HepG2 (cell line): ENCODE results near the gene CDC42EP4. TPM values are rescaled to one million over a fixed set of nuclear protein-coding genes. Genes with fewer than 3 reads are reported as not detected.
A peak's percentile ranks its signal among the peaks of the same experiment; 100 is the strongest.

ENCODE experiments used
- ATAC-seq: fragments of 200-7000 bp; cut with Tn5 transposase; 3 replicates; pipeline ENCODE4 v1.9.1; 2020; ENCODE audit warnings: mild to moderate bottlenecking, moderate library complexity
- BruUV-seq: library from RNA; stranded (reverse); fragments of 400-500 nt; replicated peaks from 2 replicates; lab custom pipeline; 2021; lab: Mats Ljungman, UMichigan
- CTCF ChIA-PET: fragments of 300-600 bp; formaldehyde crosslinking; extraction: SDS; loops from one replicate; lab custom pipeline; 2021; ENCODE audit warnings: low total read pairs, inconsistent platforms, low intra/inter-chr PET ratio; lab: Yijun Ruan, JAX
- POLR2A ChIA-PET: fragments of 350-600 bp; sonication (Branson Sonifier 250); formaldehyde crosslinking; loops from one replicate; lab custom pipeline; 2020; ENCODE audit warnings: antibody characterized with exemption, inconsistent platforms; lab: Yijun Ruan, JAX
- DNase-seq: peaks from one replicate; pipeline ENCODE4 v3.0.0-alpha.2; 2015; ENCODE audit warnings: low spot score
- FAIRE-seq: peaks from 3 replicates; lab custom pipeline; 2011; peaks lifted over from hg19 to GRCh38; lab: Jason Lieb, UNC
- H2AFZ ChIP-seq: one replicate; pipeline ENCODE4 v1.6.1; 2011; ENCODE audit warnings: low read length, inconsistent platforms
- H3K27ac ChIP-seq: fragments of 300-600 bp; 3 replicates; pipeline ENCODE4 v1.8.0; 2011; ENCODE audit warnings: mixed run types, mild to moderate bottlenecking, mixed read lengths, low read length, inconsistent platforms; ENCODE audit not compliant: insufficient read depth; ENCODE audit errors: extremely low read length
- H3K27me3 ChIP-seq, 2 experiments: fragments of 200-600 bp in 1 of 2; 2 replicates in 1 of 2; 3 replicates in 1 of 2; pipeline versions ENCODE4 v1.6.0 to v1.8.0; 2011; ENCODE audit warnings: low read length in 2 of 2, mild to moderate bottlenecking in 2 of 2, moderate library complexity in 2 of 2, inconsistent platforms in 1 of 2; ENCODE audit not compliant: insufficient read depth in 2 of 2, control insufficient read depth in 1 of 2
- H3K36me3 ChIP-seq, 2 experiments: fragments of 200-600 bp in 1 of 2; replicated peaks in 1 of 2; 2 replicates in 1 of 2; 3 replicates in 1 of 2; pipeline versions ENCODE4 v1.5.1 to v1.8.0; 2011; ENCODE audit warnings: low read length in 2 of 2, inconsistent platforms in 1 of 2; ENCODE audit not compliant: insufficient read depth in 2 of 2, control insufficient read depth in 1 of 2
- H3K4me1 ChIP-seq: 2 replicates; pipeline ENCODE4 v1.5.1; 2012; ENCODE audit warnings: low read length, inconsistent platforms; ENCODE audit not compliant: insufficient read depth
- H3K4me2 ChIP-seq: 2 replicates; pipeline ENCODE4 v1.6.0; 2011; ENCODE audit warnings: low read depth, low read length, inconsistent platforms
- H3K4me3 ChIP-seq, 3 experiments: fragments of 200-600 bp in 1 of 3; sonication (generic), shearing (Covaris generic) in 1 of 3; replicated peaks in 1 of 3; 2 replicates each; pipeline ENCODE4 v1.5.1; 2011 to 2016; ENCODE audit warnings: low read length in 3 of 3, inconsistent platforms in 2 of 3, low read depth in 2 of 3, mild to moderate bottlenecking in 2 of 3, control low read depth in 1 of 3, mixed read lengths in 1 of 3; ENCODE audit not compliant: insufficient read depth in 1 of 3
- H3K79me2 ChIP-seq: one replicate; pipeline ENCODE4 v1.6.1; 2011; ENCODE audit warnings: low read length, inconsistent platforms; ENCODE audit not compliant: insufficient read depth
- H3K9ac ChIP-seq: 2 replicates; pipeline ENCODE4 v1.6.0; 2011; ENCODE audit warnings: mild to moderate bottlenecking, low read depth, low read length, inconsistent platforms; ENCODE audit not compliant: insufficient read depth
- H3K9me3 ChIP-seq: 2 replicates; pipeline ENCODE4 v1.5.1; 2012; ENCODE audit warnings: mild to moderate bottlenecking, low read length
- H4K20me1 ChIP-seq: 2 replicates; pipeline ENCODE4 v1.6.0; 2011; ENCODE audit warnings: inconsistent platforms, mild to moderate bottlenecking, low read length, moderate library complexity; ENCODE audit not compliant: insufficient read depth
- HNF4A ChIP-seq: sonication (generic); formaldehyde crosslinking; IDR thresholded peaks from 2 replicates; pipeline ENCODE4 v1.4.0; 2020; ENCODE audit warnings: missing genetic modification reagents
- SOX6 ChIP-seq, 2 experiments: fragments of 450-650 bp in 1 of 2; sonication (generic) in 1 of 2; formaldehyde crosslinking in 1 of 2; IDR thresholded peaks; 2 replicates each; pipeline versions ENCODE4 v1.4.0 to v1.6.1; 2017 to 2020; ENCODE audit warnings: antibody characterized with exemption in 1 of 2, mild to moderate bottlenecking in 1 of 2, missing genetic modification reagents in 1 of 2
- SP1 ChIP-seq, 2 experiments: fragments of 450-650 bp in 1 of 2; sonication (generic) in 1 of 2; formaldehyde crosslinking in 1 of 2; IDR thresholded peaks; 2 replicates each; pipeline versions ENCODE4 v1.4.0 to v1.6.1; 2016 to 2020; ENCODE audit warnings: missing genetic modification reagents in 1 of 2
- TAF15 ChIP-seq: fragments of 200-400 bp; formaldehyde crosslinking; IDR thresholded peaks from one replicate; pipeline ENCODE4 v1.6.1; 2018; ENCODE audit warnings: mild to moderate bottlenecking, low read depth, low read length; ENCODE audit not compliant: poor library complexity, severe bottlenecking
- ZBTB7B ChIP-seq: sonication (generic); formaldehyde crosslinking; IDR thresholded peaks from 2 replicates; pipeline ENCODE4 v1.4.0; 2020; ENCODE audit warnings: missing genetic modification reagents
- ZNF138 ChIP-seq: sonication (generic); formaldehyde crosslinking; IDR thresholded peaks from 2 replicates; pipeline ENCODE4 v1.5.0; 2020; ENCODE audit warnings: mild to moderate bottlenecking, low read depth, missing genetic modification reagents
- ZNF281 ChIP-seq: sonication (generic); formaldehyde crosslinking; IDR thresholded peaks from 2 replicates; pipeline ENCODE4 v1.4.0; 2020; ENCODE audit warnings: missing genetic modification reagents, borderline replicate concordance
- ZNF292 ChIP-seq: sonication (generic); formaldehyde crosslinking; IDR thresholded peaks from 2 replicates; pipeline ENCODE4 v1.8.1; 2022; ENCODE audit warnings: mild to moderate bottlenecking, low read depth, missing genetic modification reagents, borderline replicate concordance
- ZNF740 ChIP-seq: sonication (generic); formaldehyde crosslinking; IDR thresholded peaks from 2 replicates; pipeline ENCODE4 v1.4.0; 2020; ENCODE audit warnings: missing genetic modification reagents
- WGBS: methylation state at CpG from one replicate; pipeline ENCODE4 v1.1.6; 2017; ENCODE audit warnings: low lambda C conversion rate; 5-methylcytosine and 5-hydroxymethylcytosine counted together
- in situ Hi-C: cut with HindIII; loops from 2 replicates; pipeline ENCODE4 v1.10.0; 2017; ENCODE audit warnings: low pct_unique_long_range_greater_than_20kb; ENCODE audit not compliant: extremely low pct_ligation_motif_present
- intact Hi-C: fragments of 100-400 bp; cut with micrococcal nuclease; formaldehyde crosslinking; loops from one replicate; pipeline ENCODE4 v1.10.0; 2022; ENCODE audit not compliant: unreplicated experiment
- polyA plus RNA-seq, 8 experiments: library from polyadenylated mRNA; depleted of rRNA in 3 of 8; stranded (reverse) in 7 of 8; unstranded in 1 of 8; fragments of >200 nt; fragmentation: Illumina TruSeq in 4 of 8; extraction: Trizol in 4 of 8; gene quantifications; 2 replicates each; pipeline versions ENCODE4 v1.2.1 to v1.2.3, GENCODE V29; 2011 to 2016; ENCODE audit warnings: low read depth in 4 of 8, missing spikeins in 1 of 8, mixed read lengths in 1 of 8; ENCODE audit not compliant: insufficient read depth in 1 of 8
- total RNA-seq, 5 experiments: library from RNA; depleted of rRNA; stranded (reverse); fragments of >200 nt; fragmentation: Illumina TruSeq; extraction: Trizol; gene quantifications; 2 replicates each; pipeline ENCODE4 v1.2.3, GENCODE V29; 2016; ENCODE audit warnings: low read depth in 1 of 5
- TF ChIP-seq, protein P1 (sequence below): sonication (generic); formaldehyde crosslinking; IDR thresholded peaks from 2 replicates; pipeline ENCODE4 v1.4.0; 2020; ENCODE audit warnings: missing genetic modification reagents, borderline replicate concordance
- TF ChIP-seq, protein P2 (sequence below): IDR thresholded peaks from 2 replicates; pipeline ENCODE4 v1.6.1; 2012; ENCODE audit warnings: low read depth, low read length, improper control_type of control experiment

CDC42EP4 gene
- total and polyA plus RNA-seq, 2 of the 13 experiments (the other 11 are each of a cell fraction or from before 2014, with no cell fraction given) = 19.0 to 54.0 TPM

- peak overlapping the region; percentile 60 for H3K9ac ChIP-seq
- peak overlapping the region; percentile 56 for H3K27ac ChIP-seq
- peak overlapping the region; percentile 86 for H3K4me2 ChIP-seq
- peak overlapping the region; percentile 3 for H2AFZ ChIP-seq
- in situ Hi-C loops = no loop called here
- WGBS = 8% methylated on average over 11 of the region's 11 CpGs
- peak overlapping the region; percentile 29 to 64 (median 34) for H3K4me3 ChIP-seq
- 0 out of 2 replicates have a peak, but pooled peaks cover 4% of the 10 kb centered on the region for H3K9me3 ChIP-seq
- H3K36me3 ChIP-seq = no peaks in the 10 kb centered on the region
- H3K4me1 ChIP-seq = peaks cover 87% of the 10 kb centered on the region
- no peaks in the 10 kb centered on the region for H3K27me3 ChIP-seq
- intact Hi-C loops = no loop called here
- TSS peak; percentile 92 for BruUV-seq
- ATAC-seq (peak; percentile 71), FAIRE-seq (no peak), DNase-seq (peak; percentile 88)
- POLR2A ChIA-PET = interaction anchor here (0.6 to 2.0 kb wide), 6 partner anchors 10 to 99 kb away, joined by 3 to 12 read pairs (median 7); no protein-coding TSS in a partner anchor
- H3K79me2 ChIP-seq = no peaks in the 10 kb centered on the region
- no peaks in the 10 kb centered on the region for H4K20me1 ChIP-seq
- CTCF ChIA-PET = no interaction called here
- TF ChIP-seq, protein P1, sequence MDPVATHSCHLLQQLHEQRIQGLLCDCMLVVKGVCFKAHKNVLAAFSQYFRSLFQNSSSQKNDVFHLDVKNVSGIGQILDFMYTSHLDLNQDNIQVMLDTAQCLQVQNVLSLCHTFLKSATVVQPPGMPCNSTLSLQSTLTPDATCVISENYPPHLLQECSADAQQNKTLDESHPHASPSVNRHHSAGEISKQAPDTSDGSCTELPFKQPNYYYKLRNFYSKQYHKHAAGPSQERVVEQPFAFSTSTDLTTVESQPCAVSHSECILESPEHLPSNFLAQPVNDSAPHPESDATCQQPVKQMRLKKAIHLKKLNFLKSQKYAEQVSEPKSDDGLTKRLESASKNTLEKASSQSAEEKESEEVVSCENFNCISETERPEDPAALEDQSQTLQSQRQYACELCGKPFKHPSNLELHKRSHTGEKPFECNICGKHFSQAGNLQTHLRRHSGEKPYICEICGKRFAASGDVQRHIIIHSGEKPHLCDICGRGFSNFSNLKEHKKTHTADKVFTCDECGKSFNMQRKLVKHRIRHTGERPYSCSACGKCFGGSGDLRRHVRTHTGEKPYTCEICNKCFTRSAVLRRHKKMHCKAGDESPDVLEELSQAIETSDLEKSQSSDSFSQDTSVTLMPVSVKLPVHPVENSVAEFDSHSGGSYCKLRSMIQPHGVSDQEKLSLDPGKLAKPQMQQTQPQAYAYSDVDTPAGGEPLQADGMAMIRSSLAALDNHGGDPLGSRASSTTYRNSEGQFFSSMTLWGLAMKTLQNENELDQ = 0 out of 2 replicates have a peak, but pooled peaks have one; percentile 35
- TF ChIP-seq ZNF292 (CRISPR knock-in tag) (peak; percentile 91), ZNF740 (CRISPR knock-in tag) (no peak), SP1 (IDR thresholded peaks at IDR 0.05) (no peak), SP1 (CRISPR knock-in tag; IDR thresholded peaks at IDR 0.05) (peak; percentile 37), ZBTB7B (CRISPR knock-in tag) (peak; percentile 58; the same call in 1 of the 2 replicates), HNF4A (CRISPR knock-in tag) (peak; percentile 54), SOX6 (IDR thresholded peaks at IDR 0.05) (no peak), SOX6 (CRISPR knock-in tag; IDR thresholded peaks at IDR 0.05) (peak; percentile 68), ZNF138 (CRISPR knock-in tag) (no peak), ZNF281 (CRISPR knock-in tag) (peak; percentile 67), TAF15 (no peak)
- TF ChIP-seq, protein P2, sequence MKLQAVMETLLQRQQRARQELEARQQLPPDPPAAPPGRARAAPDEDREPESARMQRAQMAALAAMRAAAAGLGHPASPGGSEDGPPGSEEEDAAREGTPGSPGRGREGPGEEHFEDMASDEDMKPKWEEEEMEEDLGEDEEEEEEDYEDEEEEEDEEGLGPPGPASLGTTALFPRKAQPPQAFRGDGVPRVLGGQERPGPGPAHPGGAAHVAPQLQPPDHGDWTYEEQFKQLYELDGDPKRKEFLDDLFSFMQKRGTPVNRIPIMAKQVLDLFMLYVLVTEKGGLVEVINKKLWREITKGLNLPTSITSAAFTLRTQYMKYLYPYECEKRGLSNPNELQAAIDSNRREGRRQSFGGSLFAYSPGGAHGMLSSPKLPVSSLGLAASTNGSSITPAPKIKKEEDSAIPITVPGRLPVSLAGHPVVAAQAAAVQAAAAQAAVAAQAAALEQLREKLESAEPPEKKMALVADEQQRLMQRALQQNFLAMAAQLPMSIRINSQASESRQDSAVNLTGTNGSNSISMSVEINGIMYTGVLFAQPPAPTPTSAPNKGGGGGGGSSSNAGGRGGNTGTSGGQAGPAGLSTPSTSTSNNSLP = no peak
Measured at GRCh38 chr17:73267648-73268537, 43.9 kb downstream of the CDC42EP4 start.
